Colonic mucosa (tissue), 4 donors: ENCODE measurements around the gene DDR1. TPM values are rescaled to one million over a fixed set of nuclear protein-coding genes. Genes with fewer than 3 reads are reported as not detected.
A peak's percentile ranks its signal among the peaks of the same experiment; 100 is the strongest.

Experiments
- DNase-seq: peaks from one replicate; pipeline ENCODE4 v3.0.0-alpha.2; 2020
- H3K27ac ChIP-seq: fragments of 200-600 bp; one replicate; pipeline ENCODE4 v1.8.0; 2021
- H3K27me3 ChIP-seq: fragments of 200-600 bp; one replicate; pipeline ENCODE4 v1.8.0; 2021
- H3K36me3 ChIP-seq: fragments of 200-600 bp; one replicate; pipeline ENCODE4 v1.8.0; 2021
- H3K4me1 ChIP-seq: fragments of 200-600 bp; one replicate; pipeline ENCODE4 v1.8.0; 2021; ENCODE audit warnings: mild to moderate bottlenecking
- H3K4me3 ChIP-seq: fragments of 200-600 bp; one replicate; pipeline ENCODE4 v1.8.0; 2021
- H3K9ac ChIP-seq, 2 donors: one replicate each; pipeline ENCODE4 v1.7.0; 2013; ENCODE audit warnings: control low read depth in 2 of 2, low read depth in 2 of 2, low read length in 2 of 2
- H3K9me3 ChIP-seq: fragments of 200-600 bp; one replicate; pipeline ENCODE4 v1.8.0; 2021
- intact Hi-C: fragments of 100-400 bp; cut with DNase I; formaldehyde crosslinking; loops from one replicate; pipeline ENCODE4 v1.14.1; 2022
- total RNA-seq, 2 donors: library from RNA; stranded (reverse); fragmentation: NEBNext Ultra II Directional in 1 of 2; extraction: Animal tissue kit (Norgen Biotek cat#: 25700) in 1 of 2; gene quantifications; one replicate each; pipeline ENCODE4 v1.2.1, GENCODE V29; 2021
- TF ChIP-seq, protein P1 (sequence below): fragments of 200-600 bp; IDR thresholded peaks from one replicate; pipeline ENCODE4 v1.8.0; 2022; ENCODE audit warnings: antibody characterized with exemption, mild to moderate bottlenecking
- donor health status: healthy.
- donor health status: DM: no; HTN: no; CAD: no.
- donor health status: DM: no; HTN: no; CAD: no.

DDR1 gene
- total RNA-seq, 2 donors from 2014 or later = 261 to 267 TPM

DNA sequence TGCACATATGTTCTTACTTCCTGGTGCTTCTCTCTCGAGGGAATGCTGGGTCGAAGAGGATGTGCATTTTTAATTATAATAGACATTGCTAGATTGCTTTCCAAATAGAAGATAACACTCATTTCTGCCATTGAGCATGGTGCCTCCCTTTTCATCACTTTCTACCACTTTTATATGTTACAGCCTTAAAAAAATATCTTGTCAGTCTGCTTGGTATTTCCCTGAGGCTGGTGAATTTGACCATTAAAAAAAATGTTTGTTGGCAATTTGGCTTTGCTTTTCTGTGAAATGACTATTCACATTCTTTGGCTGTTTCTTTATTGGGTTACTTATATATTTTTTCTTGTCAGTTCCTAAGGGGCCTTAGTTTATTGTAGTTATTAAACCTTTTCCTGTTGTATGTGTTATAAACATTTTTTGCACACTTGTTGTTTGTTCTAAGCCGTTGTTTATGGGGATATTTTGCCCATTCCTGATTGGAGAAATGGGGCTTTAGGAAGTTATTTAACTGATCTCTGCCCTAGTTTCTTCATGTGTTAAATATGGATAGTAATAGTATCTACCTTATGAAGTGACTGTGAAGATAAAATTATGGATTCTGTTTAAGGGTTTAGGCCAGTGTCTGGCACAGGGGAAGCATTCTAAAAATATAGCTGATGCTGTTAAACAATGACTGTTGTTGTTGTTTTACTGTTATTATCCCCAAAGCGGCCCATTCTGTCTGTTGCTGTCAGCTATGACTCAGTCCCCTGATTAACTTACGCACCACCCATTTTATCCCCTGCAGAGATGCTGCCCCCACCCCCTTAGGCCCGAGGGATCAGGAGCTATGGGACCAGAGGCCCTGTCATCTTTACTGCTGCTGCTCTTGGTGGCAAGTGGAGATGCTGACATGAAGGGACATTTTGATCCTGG is 3.8 kb downstream of the DDR1 start:
- H3K4me1 ChIP-seq = peaks cover 6% of the 10 kb centered on the region
- TF ChIP-seq, protein P1, sequence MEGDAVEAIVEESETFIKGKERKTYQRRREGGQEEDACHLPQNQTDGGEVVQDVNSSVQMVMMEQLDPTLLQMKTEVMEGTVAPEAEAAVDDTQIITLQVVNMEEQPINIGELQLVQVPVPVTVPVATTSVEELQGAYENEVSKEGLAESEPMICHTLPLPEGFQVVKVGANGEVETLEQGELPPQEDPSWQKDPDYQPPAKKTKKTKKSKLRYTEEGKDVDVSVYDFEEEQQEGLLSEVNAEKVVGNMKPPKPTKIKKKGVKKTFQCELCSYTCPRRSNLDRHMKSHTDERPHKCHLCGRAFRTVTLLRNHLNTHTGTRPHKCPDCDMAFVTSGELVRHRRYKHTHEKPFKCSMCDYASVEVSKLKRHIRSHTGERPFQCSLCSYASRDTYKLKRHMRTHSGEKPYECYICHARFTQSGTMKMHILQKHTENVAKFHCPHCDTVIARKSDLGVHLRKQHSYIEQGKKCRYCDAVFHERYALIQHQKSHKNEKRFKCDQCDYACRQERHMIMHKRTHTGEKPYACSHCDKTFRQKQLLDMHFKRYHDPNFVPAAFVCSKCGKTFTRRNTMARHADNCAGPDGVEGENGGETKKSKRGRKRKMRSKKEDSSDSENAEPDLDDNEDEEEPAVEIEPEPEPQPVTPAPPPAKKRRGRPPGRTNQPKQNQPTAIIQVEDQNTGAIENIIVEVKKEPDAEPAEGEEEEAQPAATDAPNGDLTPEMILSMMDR = no peak
- no peaks in the 10 kb centered on the region for H3K27me3 ChIP-seq
- H3K9ac ChIP-seq = peak overlapping the region in 1 of 2 donors; percentile 2
- no peak for DNase-seq
- H3K36me3 ChIP-seq = peaks cover 10% of the 10 kb centered on the region
- intact Hi-C loops = no loop called here
- H3K27ac ChIP-seq = no peak overlapping the region
- no peaks in the 10 kb centered on the region for H3K9me3 ChIP-seq
- H3K4me3 ChIP-seq = no peak overlapping the region

- H3K9ac ChIP-seq = peak overlapping the region in 1 of 2 donors; percentile 2
- H3K4me3 ChIP-seq = no peak overlapping the region
- DNase-seq = no peak
- TF ChIP-seq, protein P1 = no peak
- no peaks in the 10 kb centered on the region for H3K9me3 ChIP-seq
- peaks cover 6% of the 10 kb centered on the region for H3K4me1 ChIP-seq
- intact Hi-C loops = no loop called here
- no peak overlapping the region for H3K27ac ChIP-seq
- peaks cover 12% of the 10 kb centered on the region for H3K36me3 ChIP-seq
- H3K27me3 ChIP-seq = no peaks in the 10 kb centered on the region
Measured at GRCh38 chr6:30888816-30889495, 4.6 kb downstream of the DDR1 start.

- peaks cover 6% of the 10 kb centered on the region for H3K4me1 ChIP-seq
- no peaks in the 10 kb centered on the region for H3K27me3 ChIP-seq
- no peak overlapping the region for H3K4me3 ChIP-seq
- no peak overlapping the region for H3K9ac ChIP-seq
- H3K9me3 ChIP-seq = no peaks in the 10 kb centered on the region
- H3K27ac ChIP-seq = no peak overlapping the region
- H3K36me3 ChIP-seq = peaks cover 12% of the 10 kb centered on the region
- intact Hi-C loops = no loop called here
- no peak for DNase-seq
- TF ChIP-seq, protein P1 = no peak
Measured at GRCh38 chr6:30889496-30889885, 5.2 kb downstream of the DDR1 start.

DNA sequence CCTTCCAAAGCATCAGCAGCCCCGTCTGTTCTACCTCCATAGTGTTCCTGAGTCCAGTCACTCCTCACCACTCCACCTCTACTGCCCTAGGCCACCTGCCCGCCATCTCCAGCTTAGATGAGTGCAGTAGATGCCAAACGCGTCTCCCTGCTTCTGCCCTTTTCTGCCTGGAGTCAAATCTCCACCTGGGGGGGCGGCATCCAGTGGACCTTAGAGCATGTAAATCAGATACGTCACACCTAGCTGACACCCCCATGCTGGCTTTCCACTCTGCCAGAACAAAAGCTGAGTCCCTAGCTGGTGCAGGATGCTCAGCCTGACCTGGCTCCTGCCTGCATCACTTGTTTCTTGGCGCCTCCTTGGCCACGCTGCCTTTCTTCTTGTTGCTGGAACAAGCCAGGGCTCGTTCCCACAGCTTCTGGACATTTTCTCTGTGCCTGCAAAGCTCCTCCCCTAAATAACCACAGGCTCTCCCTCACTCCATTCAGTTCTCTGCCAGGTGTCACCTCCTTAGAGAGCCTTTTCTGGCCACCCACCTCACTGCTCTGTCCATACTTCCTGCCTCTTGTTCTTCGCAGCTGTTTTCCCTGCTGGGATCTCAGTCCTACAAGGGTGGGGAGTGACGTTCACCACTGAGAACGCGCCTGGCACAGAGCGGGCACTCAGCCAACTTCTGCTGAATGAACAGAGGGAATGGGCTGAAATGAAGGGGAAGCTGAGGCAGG is 5.8 kb downstream of the DDR1 start:
- no peaks in the 10 kb centered on the region for H3K9me3 ChIP-seq
- intact Hi-C loops = no loop called here
- no peak overlapping the region for H3K4me3 ChIP-seq
- no peak for DNase-seq
- peaks cover 6% of the 10 kb centered on the region for H3K4me1 ChIP-seq
- no peak overlapping the region for H3K9ac ChIP-seq
- H3K36me3 ChIP-seq = peaks cover 12% of the 10 kb centered on the region
- no peaks in the 10 kb centered on the region for H3K27me3 ChIP-seq
- TF ChIP-seq, protein P1 = no peak
- H3K27ac ChIP-seq = no peak overlapping the region
